Sigmoid colon (tissue), 7 donors: ENCODE results near the gene GUCY2C. TPM values are rescaled to one million over a fixed set of nuclear protein-coding genes. Genes with fewer than 3 reads are reported as not detected.
A peak's percentile ranks its signal among the peaks of the same experiment; 100 is the strongest.

Experiments
- DNase-seq: peaks from one replicate; pipeline ENCODE4 v3.0.0-alpha.2; 2019
- H3K27ac ChIP-seq, 4 donors: fragments of 200-600 bp; sonication (generic); one replicate each; pipeline ENCODE4 v1.5.1; 2016 to 2019; ENCODE audit warnings: mild to moderate bottlenecking in 1 of 4
- H3K27me3 ChIP-seq, 3 donors: fragments of 200-600 bp; sonication (generic); one replicate each; pipeline ENCODE4 v1.5.1; 2019; ENCODE audit warnings: mild to moderate bottlenecking in 1 of 3
- H3K36me3 ChIP-seq, 4 donors: fragments of 200-600 bp; sonication (generic); one replicate each; pipeline ENCODE4 v1.5.1; 2016 to 2019
- H3K4me1 ChIP-seq, 4 donors: fragments of 200-600 bp; sonication (generic); one replicate each; pipeline ENCODE4 v1.5.1; 2017 to 2019
- H3K4me3 ChIP-seq, 4 donors: fragments of 200-600 bp; sonication (generic); one replicate each; pipeline ENCODE4 v1.5.1; 2017 to 2019; ENCODE audit warnings: mild to moderate bottlenecking in 2 of 4, moderate library complexity in 1 of 4
- H3K9me3 ChIP-seq, 4 donors: fragments of 200-600 bp in 3 of 4; sonication (generic) in 3 of 4; one replicate each; pipeline versions ENCODE4 v1.5.1 to v1.6.1; 2013 to 2019
- CTCF ChIP-seq, 4 experiments: fragments of 450-650 bp in 3 of 4; fragments of 200-600 bp in 1 of 4; IDR thresholded peaks; one replicate each; pipeline ENCODE4 v1.5.1; 2016 to 2019; ENCODE audit warnings: antibody characterized with exemption in 4 of 4, mild to moderate bottlenecking in 3 of 4, moderate library complexity in 2 of 4
- EP300 ChIP-seq, 4 donors: sonication (generic); formaldehyde crosslinking; IDR thresholded peaks; one replicate each; pipeline ENCODE4 v1.6.1; 2017; ENCODE audit warnings: antibody characterized with exemption in 4 of 4
- POLR2A ChIP-seq, 2 donors: fragments of 450-650 bp; IDR thresholded peaks; one replicate each; pipeline ENCODE4 v1.6.1; 2016; ENCODE audit warnings: antibody characterized with exemption in 2 of 2, mild to moderate bottlenecking in 2 of 2, moderate library complexity in 2 of 2
- POLR2AphosphoS5 ChIP-seq, 4 donors: sonication (generic); formaldehyde crosslinking; IDR thresholded peaks; one replicate each; pipeline ENCODE4 v1.6.1; 2017; ENCODE audit warnings: antibody characterized with exemption in 4 of 4
- WGBS, 2 donors: extraction: QIAGEN DNeasy Blood & Tissue Kit; methylation state at CpG; one replicate each; pipeline ENCODE4 v1.1.7; 2013; 5-methylcytosine and 5-hydroxymethylcytosine counted together
- intact Hi-C: fragments of 100-400 bp; cut with DNase I; formaldehyde crosslinking; loops from one replicate; pipeline ENCODE4 v1.15.1; 2023
- polyA plus RNA-seq, 3 donors: library from polyadenylated mRNA; stranded (reverse); fragments of 200-250 nt; gene quantifications; one replicate each; pipeline ENCODE4 v1.2.3, GENCODE V29; 2013
- total RNA-seq, 4 donors: library from RNA; depleted of rRNA; stranded (reverse); fragments of >200 nt; gene quantifications; one replicate each; pipeline ENCODE4 v1.1.0, GENCODE V29; 2016
- donor health status: healthy with polysubstance abuse.
- donor health status: Bipolar disorder and iron deficiency.
- donor health status: healthy.

The GUCY2C gene
- total and polyA plus RNA-seq, 7 donors: 0.55 to 26.9 (median 8.7) TPM; not detected in 3

- H3K27me3 ChIP-seq: no peaks in the 10 kb centered on the region
- TF ChIP-seq EP300 (IDR thresholded peaks at IDR 0.05) (no peak), POLR2AphosphoS5 (IDR thresholded peaks at IDR 0.05) (no peak), CTCF (IDR thresholded peaks at IDR 0.05) (no peak), POLR2A (IDR thresholded peaks at IDR 0.05) (no peak)
- H3K27ac ChIP-seq: no peak overlapping the region
- DNase-seq: no peak
- H3K9me3 ChIP-seq: no peaks in the 10 kb centered on the region
- H3K4me3 ChIP-seq: no peak overlapping the region
- H3K36me3 ChIP-seq: no peaks in the 10 kb centered on the region
- intact Hi-C loops: loop anchor here (2.0 kb wide), 1 partner anchor 381 kb away; no protein-coding TSS in a partner anchor
- 31 to 77% methylated on average over 6 of the region's 6 CpGs for WGBS, 2 donors
- peaks cover 0 to 3% (median 0%) of the 10 kb centered on the region in 4 donors for H3K4me1 ChIP-seq
Measured at GRCh38 chr12:14619741-14620501, 76.5 kb downstream of the GUCY2C start.

- TF ChIP-seq CTCF (IDR thresholded peaks at IDR 0.05): peak in 1 of 4 experiments; percentile 32
- TF ChIP-seq EP300 (IDR thresholded peaks at IDR 0.05): no peak
- WGBS, 2 donors: 67 to 80% methylated on average over 4 of the region's 4 CpGs
- Histone ChIP-seq H3K9me3 (no peaks in the 10 kb centered on the region), H3K36me3 (no peaks in the 10 kb centered on the region), H3K4me1 (peaks cover 0 to 3% (median 0%) of the 10 kb centered on the region in 4 donors), H3K27ac (no peak overlapping the region), H3K27me3 (no peaks in the 10 kb centered on the region), H3K4me3 (no peak overlapping the region)
- no peak for DNase-seq
- intact Hi-C loops: loop anchor here (2.0 kb wide), 1 partner anchor 380 kb away; no protein-coding TSS in a partner anchor
Measured at GRCh38 chr12:14618983-14619382, 77.4 kb downstream of the GUCY2C start.

- H3K4me3 ChIP-seq: no peak overlapping the region
- TF ChIP-seq POLR2AphosphoS5 (IDR thresholded peaks at IDR 0.05): no peak
- no peak for TF ChIP-seq EP300 (IDR thresholded peaks at IDR 0.05)
- no peak for TF ChIP-seq POLR2A (IDR thresholded peaks at IDR 0.05)
- TF ChIP-seq CTCF (IDR thresholded peaks at IDR 0.05): no peak
- H3K27me3 ChIP-seq: no peaks in the 10 kb centered on the region
- H3K4me1 ChIP-seq: peaks cover 0 to 15% (median 5%) of the 10 kb centered on the region in 4 donors
- 53 to 64% methylated on average over 3 of the region's 3 CpGs for WGBS, 2 donors
- intact Hi-C loops: no loop called here
- no peaks in the 10 kb centered on the region for H3K36me3 ChIP-seq
- no peak for DNase-seq
- no peak overlapping the region for H3K27ac ChIP-seq
- no peaks in the 10 kb centered on the region for H3K9me3 ChIP-seq
Measured at GRCh38 chr12:14614704-14615121, 81.7 kb downstream of the GUCY2C start.

DNA sequence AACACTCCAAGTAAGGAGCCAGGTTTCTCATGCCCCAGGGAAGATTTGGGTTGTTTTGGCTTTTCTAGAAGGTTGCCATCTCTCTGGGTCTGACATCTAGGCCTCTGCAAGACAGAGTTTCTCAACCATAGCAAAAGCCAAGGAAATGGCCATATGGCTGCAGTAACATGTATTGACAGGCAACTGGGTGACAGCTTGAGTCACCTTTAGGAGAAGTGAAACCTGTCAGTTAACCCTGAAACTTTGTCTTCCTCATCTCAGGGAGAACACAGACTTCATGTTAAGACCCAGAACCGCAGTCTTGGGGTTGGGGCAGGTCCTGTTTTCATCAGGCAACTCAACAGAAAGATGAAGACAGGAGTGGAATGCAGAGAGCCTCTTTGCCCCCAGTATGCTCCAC, 82.7 kb downstream of the GUCY2C start:
- no peaks in the 10 kb centered on the region for H3K9me3 ChIP-seq
- DNase-seq: no peak
- TF ChIP-seq POLR2AphosphoS5 (IDR thresholded peaks at IDR 0.05) (no peak), EP300 (IDR thresholded peaks at IDR 0.05) (no peak), CTCF (IDR thresholded peaks at IDR 0.05) (no peak), POLR2A (IDR thresholded peaks at IDR 0.05) (no peak)
- peaks cover 0 to 13% (median 5%) of the 10 kb centered on the region in 4 donors for H3K4me1 ChIP-seq
- peak overlapping the region in 1 of 4 donors; percentile 11 for H3K27ac ChIP-seq
- no peak overlapping the region for H3K4me3 ChIP-seq
- 65 to 87% methylated on average over 1 of the region's 1 CpG for WGBS, 2 donors
- no peaks in the 10 kb centered on the region for H3K36me3 ChIP-seq
- intact Hi-C loops: no loop called here
- H3K27me3 ChIP-seq: no peaks in the 10 kb centered on the region
